K562 (cell line): ENCODE data around the gene RPS6KA6.

Source experiments
- CTCF ChIP-seq, 3 experiments: IDR thresholded peaks in 2 of 3; conservative IDR thresholded peaks in 1 of 3; 2 replicates each; pipeline ENCODE4 v1.5.1; 2011 to 2012; ENCODE audit warnings: low read length in 3 of 3, mild to moderate bottlenecking in 3 of 3, control low read depth in 2 of 3, improper control_type of control experiment in 1 of 3, inconsistent platforms in 1 of 3, low read depth in 1 of 3, mixed read lengths in 1 of 3, moderate library complexity in 1 of 3; ENCODE audit not compliant: insufficient read depth in 2 of 3
- REST ChIP-seq, 2 experiments: fragments of 450-650 bp; formaldehyde crosslinking in 1 of 2; IDR thresholded peaks; 2 replicates each; pipeline versions ENCODE4 v1.4.0 to v1.6.1; 2014 to 2020; ENCODE audit warnings: mild to moderate bottlenecking in 2 of 2, borderline replicate concordance in 1 of 2, low read depth in 1 of 2
- SP2 ChIP-seq: IDR thresholded peaks from 2 replicates; pipeline ENCODE4 v1.6.1; 2011; ENCODE audit warnings: mild to moderate bottlenecking, low read depth, low read length, moderate library complexity; ENCODE audit not compliant: poor library complexity, severe bottlenecking; ENCODE audit errors: extremely low read depth
- TRIM25 ChIP-seq: fragments of 450-650 bp; IDR thresholded peaks from 2 replicates; pipeline ENCODE4 v1.7.0; 2016; ENCODE audit warnings: borderline replicate concordance

- no peak for TF ChIP-seq REST (IDR thresholded peaks at IDR 0.05; ENCODE audit: borderline replicate concordance)
- no peak for TF ChIP-seq REST (CRISPR knock-in tag; IDR thresholded peaks at IDR 0.05; ENCODE audit: low read depth)
- no peak for TF ChIP-seq TRIM25
- no peak for TF ChIP-seq CTCF (IDR thresholded peaks at IDR 0.05 in 2 of 3, conservative IDR thresholded peaks at IDR 0.05 in 1 of 3; ENCODE audit: insufficient read depth in 2 of 3, low read depth in 1 of 3, low read length in 3 of 3)
- TF ChIP-seq SP2: no peak
These were observed 17.3 kb upstream of the RPS6KA6 start for GRCh38 chrX:84205276-84205675.
